Measurements from ENCODE around the gene CATSPER4. TPM values are rescaled to one million over a fixed set of nuclear protein-coding genes. Genes with fewer than 3 reads are reported as not detected.

CATSPER4 gene
- total RNA-seq, 1 experiment from 2014 or later, result not detected

DNA sequence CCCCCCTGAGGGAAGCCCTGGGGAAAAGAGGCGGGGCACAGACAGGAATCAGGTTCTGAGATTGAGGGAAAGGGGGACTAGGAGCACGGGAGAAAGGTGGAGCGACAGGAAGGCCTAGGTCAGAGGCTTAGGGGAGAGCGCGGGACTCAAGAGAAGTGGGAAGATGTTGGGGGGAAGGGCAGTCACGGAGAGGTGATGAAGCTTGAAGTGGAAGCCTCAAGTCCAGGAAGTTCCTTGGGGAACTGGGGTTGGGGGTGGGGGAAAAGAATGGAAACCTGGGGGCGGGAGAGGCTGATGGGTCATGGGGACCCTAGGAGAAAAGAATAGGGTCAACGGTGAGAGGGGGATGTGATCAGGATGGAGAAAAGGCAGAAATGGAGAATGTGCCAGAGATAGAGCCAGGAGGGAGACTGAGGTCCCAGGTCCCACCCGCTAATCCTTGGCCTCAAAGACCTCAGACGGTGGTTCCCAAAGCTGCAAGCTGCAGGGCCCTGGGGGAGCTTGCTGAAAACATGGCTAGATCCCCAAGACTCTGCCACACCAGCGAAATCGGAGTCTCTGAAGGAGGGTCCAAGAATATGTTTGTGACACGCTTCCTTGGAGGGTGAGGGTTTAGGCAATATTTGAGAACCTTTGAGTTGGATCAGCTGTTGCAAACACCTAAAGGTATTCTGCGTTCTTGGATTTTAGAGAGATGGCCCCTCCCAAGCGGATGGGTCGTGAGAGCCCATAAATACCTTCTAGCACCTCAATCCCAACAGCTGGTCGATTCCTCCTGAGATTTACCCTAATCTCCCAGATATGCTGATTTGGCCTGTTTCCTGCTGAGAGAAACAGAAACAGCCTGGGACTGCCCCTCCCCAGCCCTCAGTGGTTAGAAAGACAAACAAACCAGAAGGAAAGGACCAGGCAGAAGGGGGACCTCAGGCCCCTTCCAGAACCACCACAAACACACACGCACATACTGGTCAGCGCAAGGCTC lies 25.2 kb upstream of the CATSPER4 start:
- no peak for DNase-seq (ENCODE audit: low spot score)

DNA sequence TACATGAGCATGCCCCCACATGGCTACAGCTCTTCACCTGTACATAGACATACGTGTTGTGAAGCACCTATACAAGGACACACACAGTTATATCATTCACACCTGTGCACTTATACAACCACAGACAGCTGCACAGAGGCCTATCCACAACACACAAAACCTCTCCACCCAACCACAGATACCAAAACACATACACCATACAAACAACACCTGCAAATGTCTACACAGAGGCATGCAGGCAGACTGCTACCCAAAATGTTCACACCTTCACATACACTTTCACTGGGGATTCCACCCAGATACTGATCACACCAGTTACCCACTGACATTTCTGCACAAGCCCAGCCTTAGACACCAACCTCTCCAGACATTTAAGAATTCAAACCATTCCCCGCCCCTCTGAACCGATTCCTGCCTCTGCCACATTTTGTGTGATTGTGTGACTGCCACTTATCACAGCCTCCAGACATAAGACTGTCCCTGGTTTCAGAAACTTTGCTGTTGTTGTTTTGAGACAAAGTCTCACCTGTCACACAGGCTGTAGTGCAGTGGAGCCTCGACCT lies 23.6 kb upstream of the CATSPER4 start:
- DNase-seq (ENCODE audit: low spot score), result no peak

DNA sequence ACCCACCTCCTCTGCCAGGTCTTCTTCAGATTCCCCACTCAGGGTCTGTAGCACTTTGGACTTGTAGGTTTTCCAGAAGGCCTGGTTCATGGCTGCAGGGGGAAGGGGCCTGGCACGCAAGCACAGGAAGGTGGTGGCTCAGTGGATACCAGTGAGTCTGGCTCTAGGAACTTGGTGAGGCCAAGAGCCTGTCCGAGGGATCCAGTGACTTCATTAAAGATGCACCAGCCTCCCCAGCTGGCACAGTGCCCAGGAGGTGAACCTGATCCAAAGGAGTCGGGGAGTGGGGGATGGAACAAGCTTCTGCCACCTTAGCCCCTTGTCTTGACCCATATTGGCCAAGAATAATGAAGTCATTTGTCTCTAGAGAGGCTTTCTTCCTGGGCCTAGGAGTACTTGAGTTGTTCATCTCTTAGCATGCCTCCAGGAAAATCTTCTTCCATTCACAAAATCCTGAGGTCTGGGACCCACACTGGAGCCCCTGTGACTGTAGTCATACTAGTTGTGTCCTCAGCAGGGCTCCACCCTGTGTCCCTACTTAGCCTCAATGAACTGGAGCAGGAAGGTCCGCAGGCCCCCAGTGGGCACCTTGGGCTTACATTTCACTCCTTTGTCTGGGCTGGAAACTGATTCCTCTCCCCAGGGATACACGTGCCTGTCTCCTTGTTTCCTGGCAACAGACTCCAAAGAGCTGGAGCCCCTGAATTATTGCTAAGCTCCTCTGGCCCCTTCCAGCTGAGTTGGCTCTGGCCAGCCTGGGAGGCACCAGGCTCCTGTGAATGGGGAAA lies 21.8 kb upstream of the CATSPER4 start, which contains the start of gene C1orf232:
Gene C1orf232 (minus strand): TSS at position 554 of the 788 bp plus-strand sequence. CDS start 464 bp downstream, at position 90.
- DNase-seq (ENCODE audit: low spot score), result no peak

DNA sequence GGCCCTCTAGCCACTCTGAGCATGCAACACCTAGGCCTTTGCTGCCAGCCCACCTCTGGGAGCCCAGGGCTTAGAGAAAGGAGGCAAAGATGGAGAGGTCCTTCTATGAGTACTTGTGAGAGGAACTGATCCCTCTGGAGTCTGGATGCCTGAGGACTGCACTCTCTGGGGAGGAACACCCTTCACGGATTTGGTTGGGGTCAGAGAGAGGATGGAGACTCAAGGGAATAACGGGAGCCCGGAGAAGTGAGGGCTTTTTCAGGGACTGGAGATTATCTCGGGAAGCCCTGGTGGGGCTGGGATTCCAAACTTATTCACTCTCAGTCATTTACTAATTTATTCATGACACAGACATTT lies 21.2 kb upstream of the CATSPER4 start:
- no peak for DNase-seq (ENCODE audit: low spot score)

DNA sequence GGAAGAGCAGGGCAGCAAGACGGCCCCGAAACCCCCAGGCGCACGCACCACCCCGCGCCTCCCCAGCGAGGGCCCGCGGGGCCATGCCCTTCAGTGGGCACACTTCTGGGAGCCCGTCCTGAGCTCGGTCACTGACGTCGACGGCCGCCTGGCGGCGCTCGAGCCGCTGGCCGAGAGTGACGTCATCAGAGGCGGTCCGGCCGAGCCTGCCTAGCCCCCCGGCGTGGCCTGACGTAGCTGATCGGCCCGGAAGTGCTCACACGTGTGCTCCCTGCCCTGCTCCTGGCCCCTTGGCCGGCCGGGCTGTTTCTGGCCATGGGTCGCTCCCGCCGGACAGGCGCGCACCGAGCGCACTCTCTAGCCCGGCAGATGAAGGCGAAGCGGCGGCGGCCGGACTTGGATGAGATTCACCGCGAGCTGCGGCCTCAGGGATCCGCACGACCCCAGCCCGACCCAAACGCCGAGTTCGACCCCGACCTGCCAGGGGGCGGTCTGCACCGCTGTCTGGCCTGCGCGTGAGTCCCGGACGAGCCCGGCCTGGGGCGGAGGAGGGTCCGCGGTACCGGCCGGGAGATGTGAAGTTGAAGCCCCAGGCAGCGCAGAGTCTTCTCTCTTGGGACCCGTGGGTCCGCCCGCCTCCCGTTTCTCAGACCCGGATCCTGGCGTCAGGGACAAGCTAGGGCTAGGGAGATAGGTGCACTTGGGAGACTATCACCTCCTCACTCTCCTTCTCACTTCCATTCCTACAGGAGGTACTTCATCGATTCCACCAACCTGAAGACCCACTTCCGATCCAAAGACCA lies 20.5 kb upstream of the CATSPER4 start, which contains the start of gene ZNF593:
Gene ZNF593 (plus strand): TSS at position 240 of the 803 bp plus-strand sequence. CDS start 76 bp downstream, at position 316.
- DNase-seq (ENCODE audit: low spot score), result peak; percentile 92

DNA sequence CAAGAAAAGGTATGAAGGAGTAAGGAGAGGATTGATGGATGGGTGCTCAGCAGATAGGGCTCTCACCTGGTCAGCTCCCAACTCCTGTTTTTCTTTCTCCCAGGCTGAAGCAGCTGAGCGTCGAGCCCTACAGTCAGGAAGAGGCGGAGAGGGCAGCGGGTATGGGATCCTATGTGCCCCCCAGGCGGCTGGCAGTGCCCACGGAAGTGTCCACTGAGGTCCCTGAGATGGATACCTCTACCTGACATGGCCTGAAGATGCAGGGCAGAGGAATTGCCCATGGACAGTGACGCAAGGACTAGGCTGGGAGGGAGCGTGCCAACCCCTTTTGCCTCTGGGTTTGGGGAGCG lies 20.0 kb upstream of the CATSPER4 start:
- no peak for DNase-seq (ENCODE audit: low spot score)

DNA sequence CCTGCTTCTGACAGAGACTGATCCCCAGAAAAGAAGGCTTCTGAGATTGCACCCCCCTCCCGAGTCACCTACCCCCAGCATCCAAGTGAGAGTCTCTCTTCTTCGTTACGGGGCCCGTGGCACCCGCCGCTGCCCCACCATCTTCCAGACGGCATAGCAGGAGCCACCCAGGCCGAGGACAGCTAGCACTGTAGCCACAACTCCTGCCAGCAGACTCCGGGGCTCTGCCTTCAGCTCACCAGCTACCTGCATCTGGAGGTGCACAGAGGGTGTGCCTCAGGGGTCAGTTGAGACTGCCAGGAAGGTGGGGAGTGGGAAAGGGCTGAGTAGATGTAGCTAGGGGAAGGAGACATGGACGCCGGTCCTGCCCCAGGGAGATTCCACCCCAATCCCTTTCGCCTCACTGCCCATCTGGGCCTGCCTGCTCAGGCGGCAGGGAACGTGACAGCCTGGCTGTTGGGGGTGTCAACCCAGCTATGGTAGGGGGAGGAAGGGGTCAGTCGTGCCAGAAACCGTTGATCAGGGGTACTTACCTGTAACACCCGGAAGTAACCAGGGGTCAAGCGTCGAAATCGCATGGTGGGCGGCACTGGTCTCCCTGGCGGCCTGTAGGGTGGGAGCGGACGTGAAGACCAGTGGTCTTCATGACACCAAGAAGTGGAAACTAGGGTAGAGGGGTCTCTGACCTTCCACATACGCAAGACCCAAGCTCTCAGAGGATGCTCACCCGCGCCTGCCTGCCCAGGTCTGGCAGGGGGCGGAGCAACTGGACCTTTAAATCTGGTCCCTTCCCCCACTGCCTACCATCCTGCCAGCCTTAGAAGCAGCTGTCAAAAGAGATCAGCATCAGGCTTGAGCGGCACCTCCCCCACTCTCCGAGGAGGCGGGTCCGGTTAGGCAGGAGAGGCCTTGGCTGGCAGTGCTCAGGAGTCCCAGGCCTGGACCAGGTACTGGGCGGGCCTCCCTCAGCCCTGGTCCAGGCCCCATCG lies 19.0 kb upstream of the CATSPER4 start, which contains the start of gene ZNF593OS:
Gene ZNF593OS (minus strand): TSS at position 749 of the 989 bp plus-strand sequence. CDS start 171 bp downstream, at position 578.
- DNase-seq (ENCODE audit: low spot score), result no peak

DNA sequence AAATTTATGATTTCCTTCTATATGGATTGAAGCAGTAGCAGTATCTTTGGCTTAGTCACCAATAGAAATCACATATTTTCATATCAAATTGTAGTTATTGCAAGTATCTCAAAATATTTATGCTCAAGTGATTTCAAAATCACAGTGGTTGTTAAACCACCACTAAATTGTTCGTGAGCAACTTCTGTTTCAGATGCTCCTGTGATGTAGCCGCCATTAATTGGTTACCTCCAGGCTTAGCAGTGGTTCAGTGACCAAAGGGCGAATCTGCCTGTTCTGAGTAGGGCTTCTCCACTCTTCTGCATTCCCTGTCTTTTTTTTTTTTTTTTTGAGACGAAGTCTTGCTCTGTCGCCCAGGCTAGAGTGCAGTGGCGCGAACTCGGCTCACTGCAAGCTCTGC lies 15.1 kb upstream of the CATSPER4 start:
- DNase-seq (ENCODE audit: low spot score), result no peak

DNA sequence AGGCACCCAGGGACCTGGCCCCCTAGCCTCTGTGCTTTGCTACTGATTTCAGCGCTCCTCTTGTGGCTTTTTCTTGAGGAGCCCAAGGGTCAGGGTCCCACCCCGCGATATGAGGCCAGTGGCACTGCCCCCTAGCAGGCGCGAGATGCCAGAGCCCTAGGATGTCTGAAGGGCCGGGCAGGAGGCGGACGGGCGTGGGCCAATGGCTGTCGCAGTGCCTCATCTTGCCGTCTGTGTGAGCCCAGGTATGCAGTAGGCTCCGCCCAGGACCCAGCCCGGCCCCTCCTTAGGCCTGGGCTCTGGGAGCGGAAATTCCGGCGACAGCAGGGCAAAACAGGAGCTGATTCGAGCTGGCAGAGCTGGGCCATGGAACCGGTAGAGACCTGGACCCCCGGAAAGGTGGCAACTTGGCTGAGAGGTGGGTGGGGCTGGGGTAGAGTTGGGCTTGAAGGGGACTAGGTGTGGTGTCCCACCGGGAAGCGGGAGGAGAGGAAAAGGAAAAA lies 13.2 kb upstream of the CATSPER4 start, which contains the start of gene CNKSR1:
Gene CNKSR1 (plus strand): TSS at position 310 of the 503 bp plus-strand sequence. CDS start 57 bp downstream, at position 367.
- DNase-seq (ENCODE audit: low spot score), result peak; percentile 93

DNA sequence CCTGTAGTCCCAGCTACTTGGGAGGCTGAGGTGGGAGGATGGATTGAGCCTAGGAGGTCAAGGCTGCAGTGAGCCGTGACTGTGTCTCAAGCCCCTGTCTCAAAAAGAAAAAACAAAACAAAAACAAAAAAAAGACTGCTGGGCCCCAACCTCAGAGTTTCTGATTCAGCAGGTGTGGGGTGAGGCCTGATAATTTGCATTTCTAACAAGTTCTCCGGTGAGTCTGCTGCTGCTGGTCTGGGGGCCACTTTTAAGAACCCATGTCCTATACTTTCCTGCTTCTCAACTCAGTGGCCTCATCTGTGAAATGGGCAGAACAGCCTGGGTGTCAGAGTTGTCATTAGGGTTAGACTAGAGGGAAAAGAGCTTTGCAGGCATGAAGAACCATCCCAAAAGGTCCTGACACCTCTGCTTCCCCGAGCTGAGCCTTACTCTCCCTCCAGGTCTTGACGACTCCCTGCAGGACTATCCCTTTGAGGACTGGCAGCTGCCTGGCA lies 10.3 kb upstream of the CATSPER4 start:
- no peak for DNase-seq (ENCODE audit: low spot score)

DNA sequence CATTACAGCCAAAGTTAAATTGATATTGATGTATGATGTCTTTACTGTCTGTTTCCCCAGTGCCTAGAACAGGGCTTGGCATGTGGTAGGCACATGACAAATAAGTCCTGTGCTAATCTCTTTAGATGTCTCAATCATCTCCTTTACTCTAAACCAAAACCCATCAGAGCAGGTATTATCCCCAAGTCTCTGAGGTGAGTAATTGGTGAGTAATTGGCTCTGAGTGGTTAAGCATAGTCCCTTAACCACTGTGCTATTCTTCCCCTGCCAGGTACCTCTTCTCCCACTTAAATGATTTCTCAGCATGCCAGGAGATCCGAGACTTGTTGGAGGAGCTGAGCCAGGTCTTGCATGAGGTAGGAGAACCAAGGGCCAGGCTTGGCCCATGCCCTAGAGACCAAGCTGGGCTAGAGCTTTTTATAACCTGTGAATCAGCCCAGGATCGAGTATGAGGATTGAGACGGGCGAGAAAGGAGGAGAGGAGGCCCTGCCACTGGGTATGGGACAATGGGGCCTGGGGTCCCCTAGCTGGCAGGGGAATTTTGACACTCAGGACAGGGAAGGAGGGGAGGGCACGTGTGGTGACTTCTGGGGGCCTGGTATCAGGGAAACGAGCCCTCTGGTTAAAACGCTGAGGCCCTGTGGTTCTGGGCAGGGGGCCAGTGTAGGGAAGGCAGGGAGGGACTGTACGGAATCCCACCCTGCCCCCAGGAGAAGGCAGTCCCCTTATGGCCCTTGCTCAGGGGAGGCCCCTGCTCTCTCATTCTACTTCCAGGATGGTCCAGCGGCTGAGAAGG lies 8.6 kb upstream of the CATSPER4 start:
- no peak for DNase-seq (ENCODE audit: low spot score)

DNA sequence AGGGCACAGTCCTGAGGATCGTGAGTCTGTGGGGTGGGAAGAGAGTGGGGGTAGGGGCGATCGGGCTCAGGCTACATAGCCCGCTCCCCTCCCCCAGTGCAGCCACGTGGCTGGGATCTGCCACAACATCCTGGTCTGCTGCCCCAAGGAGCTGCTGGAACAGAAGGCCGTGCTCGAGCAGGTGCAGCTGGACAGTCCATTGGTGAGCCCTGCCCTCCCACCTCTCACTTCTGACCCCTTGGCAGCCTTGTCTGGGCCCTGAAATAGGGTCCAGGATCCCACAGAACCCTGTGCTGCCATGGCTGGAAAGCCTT lies 8.1 kb upstream of the CATSPER4 start:
- no peak for DNase-seq (ENCODE audit: low spot score)

DNA sequence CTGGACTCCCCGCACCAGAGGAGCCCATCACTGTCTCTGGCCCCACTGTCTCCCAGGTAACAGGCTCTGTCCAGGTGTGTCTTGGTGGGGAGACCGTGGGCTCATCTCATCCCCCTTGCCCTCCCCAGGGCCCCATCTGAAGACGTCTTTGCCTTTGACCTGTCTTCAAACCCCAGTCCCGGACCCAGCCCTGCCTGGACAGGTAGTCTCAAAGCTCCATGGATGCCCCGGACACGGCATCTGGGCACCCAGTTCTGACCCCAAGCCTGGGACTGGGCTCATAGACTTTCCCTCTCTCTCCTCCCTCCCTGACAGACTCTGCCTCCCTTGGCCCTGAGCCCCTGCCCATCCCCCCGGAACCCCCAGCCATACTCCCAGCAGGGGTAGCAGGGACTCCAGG lies 6.3 kb upstream of the CATSPER4 start:
- DNase-seq (ENCODE audit: low spot score), result no peak

DNA sequence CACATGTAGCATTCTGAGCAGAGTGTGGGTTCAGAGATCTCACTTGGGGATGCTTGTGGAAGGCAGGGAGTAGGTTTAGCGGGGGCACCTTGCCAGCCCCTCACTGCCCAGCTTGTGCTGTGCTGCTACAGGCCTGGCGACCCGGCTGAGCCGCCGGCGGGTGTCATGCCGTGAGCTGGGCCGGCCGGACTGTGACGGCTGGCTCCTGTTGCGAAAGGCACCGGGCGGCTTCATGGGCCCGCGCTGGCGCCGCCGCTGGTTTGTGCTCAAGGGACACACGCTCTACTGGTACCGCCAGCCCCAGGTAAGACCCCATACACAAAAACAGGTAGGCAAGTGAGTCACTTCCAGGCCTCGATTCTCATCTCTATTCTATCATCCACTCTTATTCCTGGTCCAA lies 5.5 kb upstream of the CATSPER4 start:
- no peak for DNase-seq (ENCODE audit: low spot score)

DNA sequence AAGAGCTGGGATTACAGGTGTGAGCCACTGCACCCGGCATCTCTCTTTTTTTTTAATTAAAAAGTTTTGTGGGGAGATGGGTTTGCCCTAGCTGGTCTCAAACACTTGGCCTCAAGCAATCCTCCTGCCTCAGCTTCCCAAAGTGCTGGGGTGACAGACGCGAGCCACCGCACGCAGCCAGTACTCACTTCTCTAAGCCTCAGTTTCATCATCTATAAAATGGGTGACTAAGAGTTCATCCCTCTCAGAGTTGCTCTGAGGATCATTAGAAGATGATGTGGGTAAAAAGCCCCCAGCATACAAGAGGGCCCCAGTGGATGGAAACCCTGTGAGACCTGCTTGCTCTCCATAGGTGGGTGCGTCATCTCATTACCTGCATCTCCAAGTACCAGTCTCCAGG lies 2.5 kb upstream of the CATSPER4 start:
- no peak for DNase-seq (ENCODE audit: low spot score)

DNA sequence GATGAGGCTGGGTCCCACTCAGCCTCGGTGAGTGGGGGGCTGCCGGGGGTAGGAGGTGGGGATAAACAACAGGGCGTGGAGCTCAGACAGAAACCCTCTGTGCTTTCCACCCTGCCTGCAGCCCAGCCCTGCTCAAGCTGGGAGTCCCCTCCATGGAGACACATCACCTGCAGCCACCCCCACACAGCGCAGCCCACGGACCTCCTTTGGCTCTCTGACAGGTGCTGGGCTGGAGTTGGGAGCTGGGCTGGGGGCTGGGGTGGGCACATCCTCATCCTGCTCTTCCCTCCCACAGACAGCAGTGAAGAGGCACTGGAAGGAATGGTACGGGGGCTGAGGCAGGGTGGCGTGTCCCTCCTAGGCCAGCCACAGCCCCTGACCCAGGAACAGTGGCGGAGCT lies 1.9 kb upstream of the CATSPER4 start:
- no peak for DNase-seq (ENCODE audit: low spot score)

DNA sequence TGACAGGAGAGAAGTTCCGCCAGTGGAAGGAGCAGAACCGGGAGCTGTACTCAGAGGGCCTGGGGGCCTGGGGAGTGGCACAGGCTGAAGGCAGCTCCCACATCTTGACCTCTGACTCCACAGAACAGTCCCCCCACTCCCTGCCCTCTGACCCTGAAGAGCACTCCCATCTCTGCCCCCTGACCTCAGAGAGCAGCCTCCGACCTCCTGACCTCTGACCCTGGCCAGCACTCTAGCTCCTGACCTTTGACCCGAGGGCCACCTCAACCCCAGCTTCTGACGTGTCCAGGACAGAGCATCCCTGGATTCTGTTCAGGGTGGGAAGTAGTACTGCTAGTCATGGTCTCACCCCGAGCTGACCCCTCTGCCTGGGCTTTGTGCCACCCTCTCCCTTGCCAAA lies 1.1 kb upstream of the CATSPER4 start:
- DNase-seq (ENCODE audit: low spot score), result no peak

DNA sequence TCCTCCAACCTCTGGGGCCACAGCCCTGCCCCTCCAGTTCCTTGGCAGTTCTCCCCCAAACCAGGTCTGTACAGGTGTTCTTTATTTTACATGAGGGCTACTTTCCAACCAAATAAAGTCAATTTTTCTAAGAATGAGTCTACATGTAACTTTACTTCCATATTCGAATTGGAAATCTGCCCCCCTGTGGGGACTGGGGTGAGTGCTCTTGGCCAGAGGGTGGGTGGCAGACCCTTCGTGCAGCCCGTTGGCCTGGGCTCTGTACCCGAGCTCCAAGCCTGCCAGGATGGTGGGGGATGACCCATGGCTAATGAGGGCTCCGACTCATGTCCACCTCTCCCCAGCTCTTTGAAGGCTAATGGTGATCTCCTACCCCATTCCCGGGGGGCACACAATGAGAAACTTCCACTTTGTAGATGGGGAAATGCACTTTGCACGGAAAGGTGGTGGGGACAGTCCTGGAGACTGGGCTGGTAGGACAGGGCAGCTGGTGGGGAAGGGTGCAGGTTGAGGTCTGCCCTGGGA lies 589 bp upstream of the CATSPER4 start:
- no peak for DNase-seq (ENCODE audit: low spot score)
